Neutrophil (primary cell): Measurements from ENCODE around the gene USP7.

ENCODE experiments used
- H3K27ac ChIP-seq: fragments of 200-600 bp; sonication (generic); 2 replicates; pipeline ENCODE4 v1.5.1; 2016; ENCODE audit warnings: mild to moderate bottlenecking, moderate library complexity
- H3K27me3 ChIP-seq: fragments of 200-600 bp; sonication (generic); 2 replicates; pipeline ENCODE4 v1.6.0; 2016; ENCODE audit warnings: mild to moderate bottlenecking
- H3K36me3 ChIP-seq: fragments of 200-600 bp; sonication (generic); 2 replicates; pipeline ENCODE4 v1.5.1; 2017
- H3K4me1 ChIP-seq, 2 experiments: fragments of 200-600 bp in 1 of 2; sonication (generic) in 1 of 2; 1 replicate in 1 of 2; 2 replicates in 1 of 2; pipeline versions ENCODE4 v1.5.1 to v1.6.1; 2013 to 2016; ENCODE audit warnings: low read depth in 1 of 2, low read length in 1 of 2, mild to moderate bottlenecking in 1 of 2, moderate library complexity in 1 of 2; ENCODE audit not compliant: control insufficient read depth in 1 of 2, insufficient read depth in 1 of 2
- H3K4me3 ChIP-seq, 2 experiments: fragments of 200-600 bp in 1 of 2; sonication (generic) in 1 of 2; 1 replicate in 1 of 2; 2 replicates in 1 of 2; pipeline ENCODE4 v1.5.1; 2013 to 2016; ENCODE audit warnings: low read depth in 1 of 2, low read length in 1 of 2, mild to moderate bottlenecking in 1 of 2, moderate library complexity in 1 of 2
- H3K9me3 ChIP-seq: fragments of 200-600 bp; sonication (generic); 2 replicates; pipeline ENCODE4 v1.5.1; 2016
- TF ChIP-seq, protein P1 (sequence below): fragments of 200-600 bp; sonication (generic); IDR thresholded peaks from 2 replicates; pipeline ENCODE4 v1.5.1; 2016; ENCODE audit warnings: antibody characterized with exemption

USP7 gene

DNA sequence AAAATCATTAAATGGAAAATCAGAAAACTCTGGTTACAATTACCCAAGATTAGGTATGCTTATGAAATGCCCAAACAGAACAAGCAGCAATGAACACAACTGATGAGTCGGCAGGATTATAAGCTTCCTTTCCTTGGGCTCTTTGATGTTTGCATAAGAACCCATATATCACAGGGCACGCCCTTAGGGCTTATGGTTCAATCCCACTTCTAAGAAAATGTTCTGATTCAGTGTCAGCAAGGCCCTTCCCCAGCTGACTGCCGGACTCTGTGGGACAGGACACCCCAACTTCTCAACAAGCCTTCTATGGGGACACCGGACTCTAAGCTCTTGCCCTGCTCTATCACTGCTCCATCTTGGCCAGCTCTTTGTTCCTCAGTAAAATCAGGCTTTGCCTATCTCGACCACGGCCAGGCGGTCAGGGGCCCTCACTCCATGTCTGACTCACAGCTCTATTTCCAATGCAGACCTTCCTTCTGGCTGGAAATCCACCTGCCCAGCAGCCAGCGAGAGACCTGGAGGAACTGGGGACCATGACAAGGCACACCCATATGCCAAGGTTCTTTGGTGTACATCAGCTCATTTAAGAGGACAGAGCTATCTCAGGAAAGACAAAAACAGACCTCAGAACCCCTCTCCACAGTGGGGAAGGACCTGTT lies 54.8 kb downstream of the USP7 start:
- Histone ChIP-seq H3K4me1 (peaks cover 0 to 5% of the 10 kb centered on the region in 2 experiments), H3K27ac (peak overlapping the region; percentile 21), H3K27me3 (no peaks in the 10 kb centered on the region), H3K4me3 (no peak overlapping the region), H3K9me3 (no peaks in the 10 kb centered on the region), H3K36me3 (peaks cover 93% of the 10 kb centered on the region)
- TF ChIP-seq, protein P1, sequence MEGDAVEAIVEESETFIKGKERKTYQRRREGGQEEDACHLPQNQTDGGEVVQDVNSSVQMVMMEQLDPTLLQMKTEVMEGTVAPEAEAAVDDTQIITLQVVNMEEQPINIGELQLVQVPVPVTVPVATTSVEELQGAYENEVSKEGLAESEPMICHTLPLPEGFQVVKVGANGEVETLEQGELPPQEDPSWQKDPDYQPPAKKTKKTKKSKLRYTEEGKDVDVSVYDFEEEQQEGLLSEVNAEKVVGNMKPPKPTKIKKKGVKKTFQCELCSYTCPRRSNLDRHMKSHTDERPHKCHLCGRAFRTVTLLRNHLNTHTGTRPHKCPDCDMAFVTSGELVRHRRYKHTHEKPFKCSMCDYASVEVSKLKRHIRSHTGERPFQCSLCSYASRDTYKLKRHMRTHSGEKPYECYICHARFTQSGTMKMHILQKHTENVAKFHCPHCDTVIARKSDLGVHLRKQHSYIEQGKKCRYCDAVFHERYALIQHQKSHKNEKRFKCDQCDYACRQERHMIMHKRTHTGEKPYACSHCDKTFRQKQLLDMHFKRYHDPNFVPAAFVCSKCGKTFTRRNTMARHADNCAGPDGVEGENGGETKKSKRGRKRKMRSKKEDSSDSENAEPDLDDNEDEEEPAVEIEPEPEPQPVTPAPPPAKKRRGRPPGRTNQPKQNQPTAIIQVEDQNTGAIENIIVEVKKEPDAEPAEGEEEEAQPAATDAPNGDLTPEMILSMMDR, result no peak

DNA sequence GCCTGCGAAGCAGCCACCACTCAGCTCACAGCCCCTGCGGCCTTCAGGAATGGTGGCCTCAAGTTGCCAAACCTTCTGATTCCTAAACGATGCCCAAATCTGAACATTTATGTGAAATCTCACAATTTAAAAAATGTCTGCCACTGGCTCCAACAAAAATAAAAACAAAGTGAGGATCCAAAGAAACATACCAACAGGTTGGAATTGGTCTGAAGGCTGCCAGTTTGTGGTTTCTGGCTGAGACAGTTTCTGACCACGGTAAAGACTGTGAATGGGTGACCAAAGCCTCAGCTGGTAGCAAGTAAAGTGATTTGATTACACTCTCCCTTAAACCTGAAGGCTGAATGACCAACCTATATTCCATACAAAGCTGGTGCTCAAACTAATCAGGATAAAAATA lies 56.6 kb downstream of the USP7 start:
- TF ChIP-seq, protein P1, result no peak
- Histone ChIP-seq H3K27me3 (no peaks in the 10 kb centered on the region), H3K4me1 (peaks cover 0 to 5% of the 10 kb centered on the region in 2 experiments), H3K9me3 (no peaks in the 10 kb centered on the region), H3K27ac (peak overlapping the region; percentile 10), H3K36me3 (peaks cover 99% of the 10 kb centered on the region), H3K4me3 (no peak overlapping the region)

DNA sequence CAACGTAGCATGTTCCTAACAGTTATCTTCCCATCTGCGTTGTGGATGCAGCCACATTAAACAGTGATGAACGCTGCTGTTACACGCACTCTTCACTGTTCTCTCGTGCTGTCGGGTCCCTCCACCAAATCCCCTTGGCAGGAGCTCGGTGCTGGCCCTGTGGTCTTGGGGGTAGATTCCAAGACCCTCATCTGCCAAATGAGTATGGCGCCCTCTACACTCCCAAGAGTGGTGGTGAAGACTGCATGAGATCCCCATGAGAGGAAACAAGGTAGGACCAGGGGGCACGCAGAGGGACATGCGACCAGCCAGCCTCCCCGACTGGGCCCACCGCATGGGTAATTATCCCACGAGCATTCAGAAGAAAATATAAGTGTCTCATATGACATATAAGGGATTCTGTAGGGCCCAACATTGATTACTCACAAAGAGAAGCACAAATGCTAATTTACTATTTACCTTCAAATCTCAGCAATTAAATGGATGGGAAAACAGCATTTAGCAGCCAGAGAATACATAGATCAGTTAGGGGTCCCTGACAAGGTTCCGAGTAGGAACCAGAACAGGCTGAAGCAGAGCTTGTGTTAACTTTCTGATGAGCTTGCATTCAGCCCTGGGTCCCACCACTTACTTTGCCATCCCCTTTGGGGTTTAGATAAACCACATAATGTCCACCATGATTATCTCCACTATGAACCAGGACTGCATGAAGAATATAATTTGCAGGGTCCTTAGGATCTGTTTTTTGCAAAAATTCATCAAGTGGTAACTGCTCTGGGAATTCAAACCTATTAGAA lies 57.7 kb downstream of the USP7 start:
- Histone ChIP-seq H3K4me1 (peaks cover 0 to 5% of the 10 kb centered on the region in 2 experiments), H3K27ac (no peak overlapping the region), H3K4me3 (no peak overlapping the region), H3K9me3 (no peaks in the 10 kb centered on the region), H3K27me3 (no peaks in the 10 kb centered on the region), H3K36me3 (peaks cover 99% of the 10 kb centered on the region)
- TF ChIP-seq, protein P1, result no peak

DNA sequence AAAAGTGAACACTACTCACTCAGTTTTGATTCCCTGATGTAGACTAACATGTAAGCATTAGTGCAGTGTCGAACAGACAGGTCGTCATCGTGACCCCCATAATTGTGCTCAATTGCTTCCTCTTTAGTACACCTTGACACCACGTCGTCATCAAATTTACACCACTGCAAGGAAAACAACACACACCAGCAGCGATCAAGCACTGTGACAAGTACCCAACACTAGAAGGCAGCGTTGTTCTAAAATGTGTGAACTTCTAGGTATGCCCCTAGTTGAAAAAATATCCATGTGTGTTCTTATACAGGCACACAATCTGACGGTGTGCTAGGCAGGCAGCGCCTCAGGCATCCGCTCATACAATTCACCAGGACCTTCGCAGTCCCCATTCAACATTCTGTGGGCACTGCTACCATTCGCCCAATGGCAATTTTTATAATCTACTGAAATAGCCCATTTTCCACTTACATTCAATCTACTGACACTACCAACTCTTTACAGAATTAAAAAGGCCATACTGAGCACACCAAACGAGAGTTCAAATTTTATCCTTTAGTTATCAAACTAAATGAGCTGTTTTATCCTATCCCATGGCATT lies 58.4 kb downstream of the USP7 start:
- TF ChIP-seq, protein P1, result no peak
- Histone ChIP-seq H3K4me3 (no peak overlapping the region), H3K27me3 (no peaks in the 10 kb centered on the region), H3K36me3 (peaks cover 99% of the 10 kb centered on the region), H3K9me3 (no peaks in the 10 kb centered on the region), H3K27ac (no peak overlapping the region), H3K4me1 (peaks cover 0 to 5% of the 10 kb centered on the region in 2 experiments)

DNA sequence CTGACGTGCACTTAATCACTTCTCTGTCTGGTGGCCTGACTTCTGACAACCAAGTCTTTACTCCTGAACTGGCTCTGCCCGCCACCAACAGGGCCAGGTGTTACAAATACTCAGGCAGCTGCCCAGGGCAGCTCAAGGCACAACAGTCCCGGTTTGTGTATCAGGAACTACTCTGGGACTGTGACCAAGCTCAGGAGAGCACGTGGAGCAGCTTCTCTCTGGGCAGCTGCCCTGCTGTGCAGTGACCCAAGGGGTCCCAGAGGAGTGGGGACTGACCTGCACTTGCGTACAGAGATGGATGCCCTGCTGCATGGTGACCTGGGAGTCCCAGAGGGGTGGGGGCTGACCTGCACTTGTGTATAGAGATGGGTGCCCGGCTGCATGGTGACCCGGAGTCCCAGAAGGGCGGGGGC lies 59.7 kb downstream of the USP7 start:
- Histone ChIP-seq H3K27ac (no peak overlapping the region), H3K27me3 (no peaks in the 10 kb centered on the region), H3K36me3 (peaks cover 99% of the 10 kb centered on the region), H3K4me1 (peaks cover 0 to 5% of the 10 kb centered on the region in 2 experiments), H3K4me3 (no peak overlapping the region), H3K9me3 (no peaks in the 10 kb centered on the region)
- TF ChIP-seq, protein P1, result no peak
